Caki2 (cell line): ENCODE measurements around the gene STAB1. TPM values are rescaled to one million over a fixed set of nuclear protein-coding genes. Genes with fewer than 3 reads are reported as not detected.

ENCODE experiments used
- DNase-seq: peaks from one replicate; pipeline ENCODE4 v3.0.0-alpha.2; 2015; ENCODE audit warnings: low read depth
- in situ Hi-C: cut with HindIII; loops from 2 replicates; pipeline ENCODE4 v1.10.0; 2016; ENCODE audit warnings: low sequenced_read_pairs, low pct_unique_long_range_greater_than_20kb, mixed read lengths
- total RNA-seq: library from RNA; depleted of rRNA; stranded (reverse); fragments of >200 nt; shearing (Covaris generic); gene quantifications from 2 replicates; pipeline ENCODE4 v1.2.3, GENCODE V29; 2014; ENCODE audit warnings: low replicate concordance; rRNA removed

The STAB1 gene
- not detected in 2 replicates for total RNA-seq

GRCh38 chr3:52494886-52495495 lies at the start of gene STAB1:
Gene STAB1, plus strand, starts transcription at chr3:52495338. Its CDS starts 76 bp downstream, at chr3:52495414.
- in situ Hi-C loops, result no loop called here

GRCh38 chr3:52446042-52446441 lies 49.1 kb upstream of the STAB1 start:
- in situ Hi-C loops, result no loop called here
- DNase-seq, result no peak

More at GRCh38 chr3:52494886-52495495, at the start of gene STAB1:
- no peak for DNase-seq

- in situ Hi-C loops, result no loop called here
- DNase-seq, result peak; percentile 29
Observed at GRCh38 chr3:52446631-52447511, 48.3 kb upstream of the STAB1 start.

GRCh38 chr3:52447512-52448355 lies 47.4 kb upstream of the STAB1 start:
- in situ Hi-C loops, result no loop called here
- DNase-seq, result no peak

GRCh38 chr3:52450489-52451236 lies 44.5 kb upstream of the STAB1 start:
- DNase-seq, result no peak
- in situ Hi-C loops, result no loop called here

- in situ Hi-C loops, result no loop called here
- DNase-seq, result no peak
Observed at GRCh38 chr3:52451237-52452083, 43.7 kb upstream of the STAB1 start.

GRCh38 chr3:52452126-52452525 lies 43.0 kb upstream of the STAB1 start:
- in situ Hi-C loops, result no loop called here
- no peak for DNase-seq

GRCh38 chr3:52452570-52453221 lies 42.4 kb upstream of the STAB1 start:
- in situ Hi-C loops, result no loop called here
- no peak for DNase-seq

GRCh38 chr3:52453496-52454249 lies 41.5 kb upstream of the STAB1 start, which contains the start of gene TNNC1:
Gene TNNC1, minus strand, starts transcription at chr3:52454041. Its CDS starts 26 bp downstream, at chr3:52454015.
- in situ Hi-C loops, result no loop called here
- no peak for DNase-seq

GRCh38 chr3:52454250-52454937 lies 40.7 kb upstream of the STAB1 start:
- no peak for DNase-seq
- in situ Hi-C loops, result no loop called here

GRCh38 chr3:52454938-52455282 lies 40.2 kb upstream of the STAB1 start:
- DNase-seq, result no peak
- in situ Hi-C loops, result no loop called here

GRCh38 chr3:52455283-52456168 lies 39.6 kb upstream of the STAB1 start, which contains the start of gene NISCH:
Gene NISCH, plus strand, starts transcription at chr3:52455604. Its CDS starts 38 bp downstream, at chr3:52455642.
- DNase-seq, result peak; percentile 43
- in situ Hi-C loops, result no loop called here

GRCh38 chr3:52456169-52456799 lies 38.9 kb upstream of the STAB1 start:
- DNase-seq, result no peak
- in situ Hi-C loops, result no loop called here

GRCh38 chr3:52456800-52457183 lies 38.3 kb upstream of the STAB1 start:
- in situ Hi-C loops, result no loop called here
- DNase-seq, result no peak
